PC-9 (cell line): ENCODE data around the gene KRTAP10-5.

Experiments used
- CTCF ChIP-seq: fragments of 200-600 bp; sonication (generic); conservative IDR thresholded peaks from 2 replicates; pipeline ENCODE4 v1.6.1; 2017; ENCODE audit warnings: mixed run types, antibody characterized with exemption, mild to moderate bottlenecking, moderate library complexity
- EZH2 ChIP-seq: fragments of 200-600 bp; sonication (generic); IDR thresholded peaks from 2 replicates; pipeline ENCODE4 v1.8.0; 2017; ENCODE audit warnings: antibody characterized with exemption, low read depth

GRCh38 chr21:44566403-44566802 lies 14.0 kb downstream of the KRTAP10-5 start:
- no peak for TF ChIP-seq CTCF
- TF ChIP-seq EZH2 = no peak
